ENCODE measurements around the gene KIF26B. TPM values are rescaled to one million over a fixed set of nuclear protein-coding genes. Genes with fewer than 3 reads are reported as not detected.
A peak's percentile ranks its signal among the peaks of the same experiment; 100 is the strongest.

Gene KIF26B
- total RNA-seq, 2 donors from 2014 or later = not detected

DNA sequence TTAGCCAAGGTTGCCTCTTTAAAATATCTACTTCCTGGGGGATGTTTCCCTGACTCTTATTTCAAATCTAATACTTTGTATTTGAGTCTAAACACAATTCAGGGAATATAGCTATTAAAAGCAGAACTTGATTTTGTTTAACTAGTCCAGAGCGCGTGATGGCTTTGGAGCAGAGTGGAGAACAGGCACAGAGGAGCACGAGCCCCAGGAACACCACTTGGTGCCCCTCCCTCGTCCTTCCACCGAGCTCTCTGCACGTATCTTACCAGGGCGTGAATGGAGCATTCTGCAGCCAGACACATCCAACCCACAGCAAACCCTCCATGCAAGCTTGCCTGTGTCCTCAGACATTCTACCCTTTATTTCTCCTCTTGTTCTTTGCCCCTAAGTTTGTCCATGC lies 14.1 kb downstream of the KIF26B start:
- no peak for DNase-seq (ENCODE audit: low spot score)
- Mint-ChIP-seq H3K27ac (no peak overlapping the region), H3K27me3 (peaks cover 25 to 44% of the 10 kb centered on the region in 2 donors), H3K9me3 (no peaks in the 10 kb centered on the region), H3K4me1 (ENCODE audit: low read depth in 2 of 2) (peaks cover 5 to 14% of the 10 kb centered on the region in 2 donors), H3K36me3 (no peaks in the 10 kb centered on the region), H3K4me3 (no peak overlapping the region)
- no peak for ATAC-seq

DNA sequence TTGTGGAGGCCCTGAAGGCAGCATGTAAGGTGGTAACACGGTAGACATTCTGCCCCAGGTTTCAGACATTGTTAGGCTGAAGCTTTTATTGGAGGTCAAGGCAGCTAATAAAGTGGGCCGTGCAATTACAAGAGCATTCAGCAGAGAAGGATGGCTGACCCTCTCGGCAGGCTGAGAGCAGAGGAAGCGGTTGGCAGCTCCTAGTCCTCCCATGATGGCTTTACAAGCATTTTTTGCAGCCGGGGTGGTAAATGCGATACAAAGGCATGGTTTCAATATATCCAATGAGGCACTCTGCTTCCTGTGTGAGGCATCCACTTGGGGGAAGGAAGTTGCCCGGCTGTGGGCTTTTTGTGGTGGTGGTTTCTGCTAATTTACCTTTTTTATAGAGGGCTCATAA lies 14.6 kb downstream of the KIF26B start:
- no peak overlapping the region for H3K4me3 Mint-ChIP-seq
- H3K36me3 Mint-ChIP-seq = no peaks in the 10 kb centered on the region
- H3K9me3 Mint-ChIP-seq = no peaks in the 10 kb centered on the region
- H3K27me3 Mint-ChIP-seq = peaks cover 23 to 39% of the 10 kb centered on the region in 2 donors
- no peak for DNase-seq (ENCODE audit: low spot score)
- peaks cover 5 to 14% of the 10 kb centered on the region in 2 donors for H3K4me1 Mint-ChIP-seq (ENCODE audit: low read depth in 2 of 2)
- ATAC-seq = no peak
- no peak overlapping the region for H3K27ac Mint-ChIP-seq

DNA sequence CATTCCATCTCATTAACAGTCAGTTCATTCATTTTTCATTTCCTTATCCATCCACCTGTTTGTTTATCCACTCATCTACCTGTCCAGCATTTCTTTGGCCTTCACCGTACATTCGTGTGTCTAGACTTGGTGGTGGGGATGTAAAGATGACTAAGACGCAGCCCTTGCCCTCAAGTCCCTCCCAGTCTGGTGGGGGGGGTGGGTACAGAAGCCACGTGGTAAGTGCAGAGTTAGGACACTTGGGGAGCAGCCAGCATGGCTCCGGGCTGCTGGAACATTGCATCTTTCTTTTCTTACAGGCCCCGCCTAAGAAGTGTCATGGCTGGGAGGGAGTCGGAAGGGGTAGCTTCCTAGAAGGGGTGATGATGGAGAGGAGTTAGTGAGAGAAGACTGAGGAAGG lies 17.2 kb downstream of the KIF26B start:
- Mint-ChIP-seq H3K9me3 (no peaks in the 10 kb centered on the region), H3K27me3 (peaks cover 8 to 16% of the 10 kb centered on the region in 2 donors), H3K4me1 (ENCODE audit: low read depth in 2 of 2) (peaks cover 5 to 14% of the 10 kb centered on the region in 2 donors), H3K27ac (no peak overlapping the region), H3K4me3 (no peak overlapping the region), H3K36me3 (no peaks in the 10 kb centered on the region)
- ATAC-seq (no peak), DNase-seq (ENCODE audit: low spot score) (no peak)

DNA sequence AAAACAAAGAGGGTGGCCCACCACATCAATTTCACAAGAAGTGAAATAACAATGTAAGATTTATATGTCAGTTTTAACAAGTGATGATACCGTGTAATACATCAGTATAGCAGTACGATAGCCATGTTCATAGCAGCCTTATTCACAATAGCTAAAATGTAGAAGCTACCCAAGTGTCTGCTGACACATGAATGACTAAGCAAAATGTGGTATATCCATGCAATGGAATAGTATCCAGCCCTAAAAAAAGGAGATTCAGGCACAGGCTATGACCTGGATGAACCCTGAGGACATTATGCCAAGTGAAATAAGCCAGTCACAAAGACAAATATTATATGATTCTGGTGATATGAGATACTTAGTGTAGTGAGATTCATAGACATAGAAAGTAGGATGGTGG lies 18.0 kb downstream of the KIF26B start:
- H3K27me3 Mint-ChIP-seq = peaks cover 2 to 9% of the 10 kb centered on the region in 2 donors
- H3K27ac Mint-ChIP-seq = no peak overlapping the region
- H3K36me3 Mint-ChIP-seq = no peaks in the 10 kb centered on the region
- no peak for DNase-seq (ENCODE audit: low spot score)
- no peak overlapping the region for H3K4me3 Mint-ChIP-seq
- peaks cover 2 to 9% of the 10 kb centered on the region in 2 donors for H3K4me1 Mint-ChIP-seq (ENCODE audit: low read depth in 2 of 2)
- ATAC-seq = no peak
- no peaks in the 10 kb centered on the region for H3K9me3 Mint-ChIP-seq

DNA sequence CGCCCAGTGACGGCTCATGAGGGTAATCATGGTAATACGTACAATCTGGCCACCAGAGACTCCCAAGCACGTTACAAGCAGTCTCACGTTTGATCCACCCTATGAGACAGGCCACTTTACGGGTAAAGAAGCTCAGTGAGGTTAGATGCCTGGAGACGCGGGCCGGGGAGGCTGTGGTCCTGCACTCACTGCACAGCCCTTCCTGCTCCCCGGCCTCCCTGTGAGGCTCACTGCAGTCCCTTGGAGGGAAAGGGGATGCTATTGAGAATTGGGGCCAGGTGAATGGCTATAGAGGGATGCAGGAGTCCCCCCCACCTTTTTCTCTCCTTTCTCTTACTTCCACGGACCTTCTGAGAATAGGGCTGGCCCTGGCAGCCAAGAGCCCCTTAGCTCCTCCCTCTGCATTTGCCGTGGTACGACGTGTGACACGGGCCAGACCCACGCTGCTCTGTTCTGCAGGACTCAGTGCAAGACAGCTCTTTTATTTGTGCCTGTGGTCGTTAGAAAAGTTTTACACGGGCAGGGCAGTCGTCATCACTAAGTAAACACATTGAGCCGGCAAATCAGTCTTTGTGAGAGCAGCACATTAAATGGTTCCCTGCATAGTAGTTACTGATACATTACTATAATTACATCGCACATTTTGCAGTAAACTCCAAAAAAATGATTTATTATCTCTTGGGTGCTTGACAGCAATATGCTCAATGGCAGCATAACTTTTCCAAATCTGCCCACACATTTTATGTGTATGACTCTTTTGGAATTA lies 18.8 kb downstream of the KIF26B start:
- no peaks in the 10 kb centered on the region for H3K36me3 Mint-ChIP-seq
- no peaks in the 10 kb centered on the region for H3K9me3 Mint-ChIP-seq
- peaks cover 1 to 2% of the 10 kb centered on the region in 2 donors for H3K4me1 Mint-ChIP-seq (ENCODE audit: low read depth in 2 of 2)
- ATAC-seq (peak in 1 of 2 donors; percentile 48), DNase-seq (ENCODE audit: low spot score) (no peak)
- H3K27ac Mint-ChIP-seq = no peak overlapping the region
- H3K4me3 Mint-ChIP-seq = no peak overlapping the region
- H3K27me3 Mint-ChIP-seq = peaks cover 2 to 3% of the 10 kb centered on the region in 2 donors

DNA sequence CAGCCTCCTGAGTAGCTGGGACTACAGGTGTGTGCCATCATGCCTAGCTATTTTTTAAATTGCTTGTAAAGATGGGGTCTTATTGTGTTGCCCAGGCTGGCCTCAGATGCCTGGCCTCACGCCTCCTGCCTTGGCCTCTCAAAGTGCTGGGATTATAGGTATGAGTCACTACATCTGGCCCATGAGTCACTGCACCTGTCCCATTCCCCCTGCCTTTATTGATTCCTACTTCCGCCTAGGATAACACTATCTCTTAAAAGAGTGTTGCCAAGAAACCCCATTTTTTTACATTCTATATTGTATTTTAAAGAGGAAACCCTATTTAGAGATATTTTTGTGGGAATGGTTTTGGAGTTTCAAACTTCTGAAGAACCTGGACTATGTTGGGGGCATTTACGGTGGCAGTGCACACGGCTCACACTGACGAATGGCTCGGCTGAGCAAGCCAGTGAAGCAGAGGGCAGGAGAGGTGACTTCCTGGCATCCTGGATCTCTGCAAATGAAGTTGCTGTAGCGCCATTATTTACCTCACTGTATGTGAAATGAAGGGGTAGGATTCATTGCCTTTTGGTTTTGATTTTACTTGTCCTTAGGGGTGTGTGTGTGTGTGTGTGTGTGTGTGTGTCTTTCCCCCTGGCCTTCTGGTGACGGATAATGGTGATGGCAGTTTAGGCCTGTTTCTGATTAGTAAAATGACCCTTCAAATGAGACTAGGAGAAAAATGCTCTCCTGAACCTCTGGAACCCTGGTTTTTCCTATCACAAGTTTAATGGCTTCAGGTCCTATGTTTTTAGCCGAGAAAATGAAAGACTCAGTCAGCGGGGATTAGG lies 22.5 kb downstream of the KIF26B start:
- no peak for DNase-seq (ENCODE audit: low spot score)
- Mint-ChIP-seq H3K4me1 (ENCODE audit: low read depth in 2 of 2) (peaks cover 8 to 18% of the 10 kb centered on the region in 2 donors), H3K4me3 (no peak overlapping the region), H3K27ac (no peak overlapping the region), H3K9me3 (no peaks in the 10 kb centered on the region), H3K36me3 (no peaks in the 10 kb centered on the region), H3K27me3 (peaks cover 0 to 2% of the 10 kb centered on the region in 2 donors)
- no peak for ATAC-seq

DNA sequence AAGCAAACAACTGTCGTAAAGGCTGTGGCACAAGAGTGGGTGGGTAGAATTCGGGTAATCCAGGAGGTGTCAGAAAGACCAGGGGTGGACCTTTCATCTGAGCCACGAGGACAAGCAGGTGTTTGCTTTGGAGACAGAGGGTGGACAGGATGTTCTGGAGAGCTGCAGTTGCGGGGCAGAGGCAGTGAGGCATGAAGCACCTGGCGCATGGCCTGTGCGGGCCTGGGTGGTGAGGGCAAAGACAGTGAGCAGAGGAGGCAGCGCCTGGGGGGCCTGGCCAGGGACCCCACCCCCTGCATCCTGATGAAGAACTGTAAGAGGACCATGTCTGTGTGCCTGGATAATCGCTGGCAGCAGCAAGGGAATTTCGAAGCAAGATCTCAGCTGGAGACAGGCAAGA lies 24.9 kb downstream of the KIF26B start:
- Mint-ChIP-seq H3K4me3 (no peak overlapping the region), H3K27ac (peak overlapping the region in 1 of 2 donors; percentile 61), H3K9me3 (no peaks in the 10 kb centered on the region), H3K4me1 (ENCODE audit: low read depth in 2 of 2) (peaks cover 8 to 18% of the 10 kb centered on the region in 2 donors), H3K27me3 (peaks cover 2 to 8% of the 10 kb centered on the region in 2 donors), H3K36me3 (no peaks in the 10 kb centered on the region)
- ATAC-seq (no peak), DNase-seq (ENCODE audit: low spot score) (no peak)

DNA sequence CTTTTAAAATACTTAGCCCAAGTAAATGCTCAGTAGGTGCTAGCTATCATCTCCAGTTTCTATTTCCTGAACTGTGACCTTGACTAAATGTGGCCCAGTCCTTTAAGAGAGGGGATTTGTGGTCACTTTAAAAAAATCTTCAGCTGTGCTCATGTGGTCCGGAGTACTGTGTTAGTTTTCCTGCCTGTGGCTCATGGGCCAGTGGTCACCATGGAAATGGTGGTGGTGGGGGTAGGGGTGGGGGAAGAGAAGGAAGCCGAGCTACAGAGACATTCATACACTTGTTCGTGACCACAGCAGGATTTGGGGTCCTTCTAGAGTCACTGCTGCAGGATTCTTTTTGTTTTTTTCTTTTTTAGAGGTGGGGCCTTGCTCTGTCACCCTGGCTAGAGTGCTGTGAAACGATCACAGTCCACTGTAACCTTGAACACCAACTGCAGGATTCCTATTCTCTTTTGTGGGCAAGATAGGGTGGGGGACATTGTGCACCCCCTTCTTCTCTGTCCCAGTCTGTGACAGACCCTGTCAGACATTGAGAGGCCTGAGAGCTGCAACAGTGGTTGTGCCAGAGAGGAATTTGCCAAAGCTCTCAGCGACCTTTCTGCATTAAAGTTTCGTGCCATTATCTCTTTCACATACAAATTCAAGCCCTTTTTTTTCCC lies 25.8 kb downstream of the KIF26B start:
- no peak overlapping the region for H3K27ac Mint-ChIP-seq
- H3K4me3 Mint-ChIP-seq = no peak overlapping the region

DNA sequence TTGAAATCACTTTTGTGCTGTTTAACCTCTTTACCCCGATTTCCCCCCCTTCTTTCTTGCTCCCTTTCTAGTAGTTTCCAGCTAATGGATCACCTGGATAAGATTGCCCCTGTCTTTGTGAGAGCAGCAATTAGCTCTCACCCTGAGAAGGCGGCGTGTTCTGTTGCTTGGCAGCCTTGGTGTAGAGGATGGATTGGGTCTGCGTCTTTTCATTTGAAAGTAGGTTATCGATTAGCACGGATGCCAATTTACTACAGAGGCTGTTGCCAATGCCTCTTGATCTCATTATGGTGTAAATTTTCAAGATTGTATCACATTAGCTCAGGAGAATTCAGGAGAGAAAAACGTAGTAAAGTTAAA lies 26.4 kb downstream of the KIF26B start:
- Mint-ChIP-seq H3K36me3 (no peaks in the 10 kb centered on the region), H3K27me3 (peaks cover 0 to 10% of the 10 kb centered on the region in 2 donors), H3K9me3 (no peaks in the 10 kb centered on the region), H3K27ac (no peak overlapping the region), H3K4me1 (ENCODE audit: low read depth in 2 of 2) (peaks cover 8 to 18% of the 10 kb centered on the region in 2 donors), H3K4me3 (no peak overlapping the region)
- DNase-seq (ENCODE audit: low spot score) (no peak), ATAC-seq (no peak)

More for the DNA sequence above, 25.8 kb downstream of the KIF26B start:
- Mint-ChIP-seq H3K9me3 (no peaks in the 10 kb centered on the region), H3K36me3 (no peaks in the 10 kb centered on the region), H3K27me3 (peaks cover 0 to 10% of the 10 kb centered on the region in 2 donors), H3K4me1 (ENCODE audit: low read depth in 2 of 2) (peaks cover 8 to 18% of the 10 kb centered on the region in 2 donors)
- ATAC-seq (peak; percentile 17 to 55), DNase-seq (ENCODE audit: low spot score) (no peak)

DNA sequence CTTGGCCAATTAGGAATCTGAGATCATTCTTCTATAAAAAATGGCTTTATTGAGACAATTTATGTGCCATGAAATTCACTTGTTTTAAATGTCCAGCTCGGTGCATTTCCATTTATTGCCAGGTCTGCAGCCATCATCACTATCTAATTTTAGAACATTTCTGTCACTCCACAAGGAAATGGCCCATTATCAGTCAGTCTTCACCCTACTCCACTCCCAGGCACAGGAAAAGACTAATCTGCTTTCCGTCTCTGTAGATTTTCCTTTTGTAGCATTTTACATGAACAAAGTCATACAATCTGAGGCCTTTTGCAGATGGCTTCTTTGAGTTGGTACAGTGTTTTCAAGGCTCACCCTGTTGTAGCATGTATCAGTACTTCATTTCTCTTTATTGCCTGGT lies 27.2 kb downstream of the KIF26B start:
- DNase-seq (ENCODE audit: low spot score) = no peak
- H3K27ac Mint-ChIP-seq = no peak overlapping the region
- ATAC-seq = no peak
- peaks cover 8 to 18% of the 10 kb centered on the region in 2 donors for H3K4me1 Mint-ChIP-seq (ENCODE audit: low read depth in 2 of 2)
- peaks cover 0 to 11% of the 10 kb centered on the region in 2 donors for H3K27me3 Mint-ChIP-seq
- H3K36me3 Mint-ChIP-seq = no peaks in the 10 kb centered on the region
- no peaks in the 10 kb centered on the region for H3K9me3 Mint-ChIP-seq
- H3K4me3 Mint-ChIP-seq = no peak overlapping the region

DNA sequence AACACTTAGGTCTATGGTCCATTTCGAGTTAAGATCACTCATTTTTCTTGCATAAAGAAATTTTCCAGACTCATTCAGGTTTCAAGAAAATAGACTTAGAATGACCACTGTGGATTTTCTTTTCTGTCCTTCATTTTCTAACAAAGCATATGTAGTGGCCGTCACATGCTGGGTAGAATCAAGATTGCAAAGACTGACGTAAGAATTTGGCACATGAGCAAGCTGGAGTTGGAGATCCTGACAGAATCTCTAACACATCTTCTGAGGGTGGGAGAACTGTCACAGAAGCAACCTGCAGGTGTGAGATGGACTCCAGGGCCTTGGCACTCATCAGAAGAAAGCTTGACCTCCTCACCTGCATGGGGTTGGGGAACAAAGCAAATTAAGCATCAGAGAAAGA lies 28.6 kb downstream of the KIF26B start:
- H3K4me1 Mint-ChIP-seq (ENCODE audit: low read depth in 2 of 2) = peaks cover 8 to 18% of the 10 kb centered on the region in 2 donors
- no peak overlapping the region for H3K27ac Mint-ChIP-seq
- H3K36me3 Mint-ChIP-seq = no peaks in the 10 kb centered on the region
- DNase-seq (ENCODE audit: low spot score) (no peak), ATAC-seq (no peak)
- H3K9me3 Mint-ChIP-seq = no peaks in the 10 kb centered on the region
- H3K27me3 Mint-ChIP-seq = peaks cover 0 to 19% of the 10 kb centered on the region in 2 donors
- no peak overlapping the region for H3K4me3 Mint-ChIP-seq

DNA sequence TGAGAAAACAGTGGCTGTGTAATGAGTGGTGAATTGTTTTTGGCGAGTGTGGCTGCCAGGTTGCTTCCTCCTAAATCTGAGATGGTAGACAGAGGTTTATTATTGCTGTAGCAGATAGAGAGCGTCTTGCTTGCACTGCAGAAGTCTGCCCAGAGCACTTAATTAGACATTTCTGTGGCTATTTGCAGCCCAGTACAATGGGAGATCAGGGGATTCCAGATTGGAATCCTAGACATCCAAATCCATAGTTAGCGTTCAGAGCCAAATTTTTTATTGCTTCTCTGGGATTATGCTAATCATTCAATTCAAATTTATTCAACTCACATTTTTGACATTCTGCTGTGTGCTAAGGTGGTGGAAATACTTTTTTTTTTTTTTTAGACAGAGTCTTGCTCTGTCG lies 30.0 kb downstream of the KIF26B start:
- peaks cover 8 to 13% of the 10 kb centered on the region in 2 donors for H3K4me1 Mint-ChIP-seq (ENCODE audit: low read depth in 2 of 2)
- H3K4me3 Mint-ChIP-seq = no peak overlapping the region
- H3K36me3 Mint-ChIP-seq = no peaks in the 10 kb centered on the region
- H3K27me3 Mint-ChIP-seq = peaks cover 0 to 27% of the 10 kb centered on the region in 2 donors
- no peak overlapping the region for H3K27ac Mint-ChIP-seq
- H3K9me3 Mint-ChIP-seq = no peaks in the 10 kb centered on the region
- ATAC-seq (no peak), DNase-seq (ENCODE audit: low spot score) (no peak)

DNA sequence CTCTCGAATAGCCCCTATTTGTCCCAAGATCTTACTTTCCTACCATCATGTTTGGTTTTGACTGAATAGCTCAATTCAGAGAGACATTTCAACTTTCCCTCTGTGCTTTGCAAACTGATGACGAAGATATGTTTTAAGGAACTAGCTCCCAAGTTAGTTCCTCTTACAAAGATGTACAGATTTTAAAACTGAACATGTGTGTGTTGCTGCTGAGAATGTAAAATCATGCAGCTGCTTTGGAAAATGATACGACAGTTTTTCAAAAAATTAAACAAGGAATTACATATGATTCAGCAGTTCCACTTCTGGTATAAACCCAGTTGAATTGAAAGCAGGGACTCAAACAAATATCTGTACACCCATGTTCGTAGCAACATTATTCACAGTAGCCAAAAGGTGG lies 33.6 kb downstream of the KIF26B start:
- ATAC-seq = no peak
- no peaks in the 10 kb centered on the region for H3K9me3 Mint-ChIP-seq
- no peaks in the 10 kb centered on the region for H3K36me3 Mint-ChIP-seq
- H3K4me3 Mint-ChIP-seq = no peak overlapping the region
- H3K27me3 Mint-ChIP-seq = peaks cover 0 to 27% of the 10 kb centered on the region in 2 donors
- no peaks in the 10 kb centered on the region for H3K4me1 Mint-ChIP-seq (ENCODE audit: low read depth in 2 of 2)
- H3K27ac Mint-ChIP-seq = no peak overlapping the region
- no peak for DNase-seq (ENCODE audit: low spot score)

DNA sequence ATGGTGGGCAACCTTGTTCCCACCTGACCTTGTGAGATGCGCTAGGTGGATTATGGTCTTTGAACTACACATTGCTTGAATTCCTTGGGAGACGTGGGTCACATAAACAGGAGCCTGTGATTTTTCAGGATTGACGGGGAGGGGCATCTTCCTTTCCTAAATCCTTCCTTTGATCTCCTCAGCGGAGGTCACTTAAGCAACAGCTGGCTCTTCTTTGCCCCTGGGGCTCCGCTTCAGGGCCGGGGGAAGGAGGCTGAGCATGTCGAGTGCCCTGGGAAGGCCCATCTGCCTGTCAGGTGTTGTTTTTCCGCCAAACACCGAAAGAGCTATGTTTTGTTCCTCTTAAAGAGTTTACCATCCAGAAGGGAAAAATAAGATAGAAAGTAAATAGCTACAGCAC lies 40.6 kb downstream of the KIF26B start:
- Mint-ChIP-seq H3K4me3 (no peak overlapping the region), H3K4me1 (ENCODE audit: low read depth in 2 of 2) (peaks cover 0 to 13% of the 10 kb centered on the region in 2 donors), H3K27me3 (peaks cover 4 to 7% of the 10 kb centered on the region in 2 donors), H3K9me3 (no peaks in the 10 kb centered on the region), H3K27ac (no peak overlapping the region), H3K36me3 (no peaks in the 10 kb centered on the region)
- no peak for ATAC-seq
- no peak for DNase-seq (ENCODE audit: low spot score)
